Tibial artery (tissue), 4 donors: ENCODE results near the gene SLC38A8.

Source experiments
- DNase-seq, 2 donors: peaks; one replicate each; pipeline ENCODE4 v3.0.0-alpha.2; 2019
- H3K27ac ChIP-seq, 2 donors: fragments of 200-600 bp; sonication (generic) in 1 of 2; 1 replicate in 1 of 2; 2 replicates in 1 of 2; pipeline ENCODE4 v1.5.1; 2018 to 2019; ENCODE audit warnings: mild to moderate bottlenecking in 1 of 2
- H3K27me3 ChIP-seq, 2 donors: fragments of 200-600 bp; sonication (generic) in 1 of 2; one replicate each; pipeline versions ENCODE4 v1.5.1 to v1.6.0; 2016 to 2019
- H3K36me3 ChIP-seq, 3 donors: fragments of 200-600 bp; sonication (generic) in 2 of 3; one replicate each; pipeline ENCODE4 v1.5.1; 2016 to 2019; ENCODE audit warnings: mild to moderate bottlenecking in 2 of 3
- H3K4me1 ChIP-seq, 4 donors: fragments of 200-600 bp; sonication (generic) in 2 of 4; 1 replicate in 3 of 4; 2 replicates in 1 of 4; pipeline ENCODE4 v1.5.1; 2016 to 2019
- H3K4me3 ChIP-seq, 2 donors: fragments of 200-600 bp; sonication (generic) in 1 of 2; 1 replicate in 1 of 2; 2 replicates in 1 of 2; pipeline ENCODE4 v1.5.1; 2018 to 2019; ENCODE audit warnings: mild to moderate bottlenecking in 2 of 2
- H3K9me3 ChIP-seq, 3 donors: fragments of 200-600 bp; sonication (generic) in 1 of 3; one replicate each; pipeline ENCODE4 v1.5.1; 2016 to 2019
- intact Hi-C: fragments of 100-400 bp; cut with DNase I; formaldehyde crosslinking; loops from one replicate; pipeline ENCODE4 v1.15.0; 2023; ENCODE audit warnings: low total_unique reads
- TF ChIP-seq, protein P1 (sequence below), 2 experiments: fragments of 200-600 bp in 1 of 2; fragments of 450-650 bp in 1 of 2; IDR thresholded peaks; one replicate each; pipeline ENCODE4 v1.5.1; 2017 to 2019; ENCODE audit warnings: antibody characterized with exemption in 2 of 2, mild to moderate bottlenecking in 1 of 2, moderate library complexity in 1 of 2

Gene SLC38A8

DNA sequence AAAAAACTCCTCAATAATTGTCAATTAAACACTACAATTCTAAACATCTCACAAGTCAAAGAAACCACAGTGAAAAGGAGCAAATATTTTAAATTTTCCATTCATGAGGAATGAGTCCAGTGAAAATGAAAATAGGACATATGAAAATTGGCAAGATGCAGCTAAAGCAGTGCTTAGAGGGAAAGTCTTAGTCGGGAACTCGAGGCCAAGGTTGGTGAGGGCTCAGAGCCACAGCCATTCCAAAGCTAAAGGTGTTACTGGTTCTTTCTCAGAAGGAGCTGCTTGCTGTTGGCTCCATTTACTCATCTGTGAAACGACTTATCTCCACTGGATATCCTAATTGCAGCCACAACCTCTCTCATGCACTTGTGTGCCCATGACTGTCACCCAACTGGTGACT is 6.5 kb downstream of the SLC38A8 start:
- Histone ChIP-seq H3K27ac (no peak overlapping the region), H3K4me3 (no peak overlapping the region), H3K27me3 (peaks cover 0 to 21% of the 10 kb centered on the region in 2 donors), H3K4me1 (no peaks in the 10 kb centered on the region), H3K9me3 (peaks cover 0 to 14% (median 11%) of the 10 kb centered on the region in 3 donors), H3K36me3 (no peaks in the 10 kb centered on the region)
- TF ChIP-seq, protein P1, sequence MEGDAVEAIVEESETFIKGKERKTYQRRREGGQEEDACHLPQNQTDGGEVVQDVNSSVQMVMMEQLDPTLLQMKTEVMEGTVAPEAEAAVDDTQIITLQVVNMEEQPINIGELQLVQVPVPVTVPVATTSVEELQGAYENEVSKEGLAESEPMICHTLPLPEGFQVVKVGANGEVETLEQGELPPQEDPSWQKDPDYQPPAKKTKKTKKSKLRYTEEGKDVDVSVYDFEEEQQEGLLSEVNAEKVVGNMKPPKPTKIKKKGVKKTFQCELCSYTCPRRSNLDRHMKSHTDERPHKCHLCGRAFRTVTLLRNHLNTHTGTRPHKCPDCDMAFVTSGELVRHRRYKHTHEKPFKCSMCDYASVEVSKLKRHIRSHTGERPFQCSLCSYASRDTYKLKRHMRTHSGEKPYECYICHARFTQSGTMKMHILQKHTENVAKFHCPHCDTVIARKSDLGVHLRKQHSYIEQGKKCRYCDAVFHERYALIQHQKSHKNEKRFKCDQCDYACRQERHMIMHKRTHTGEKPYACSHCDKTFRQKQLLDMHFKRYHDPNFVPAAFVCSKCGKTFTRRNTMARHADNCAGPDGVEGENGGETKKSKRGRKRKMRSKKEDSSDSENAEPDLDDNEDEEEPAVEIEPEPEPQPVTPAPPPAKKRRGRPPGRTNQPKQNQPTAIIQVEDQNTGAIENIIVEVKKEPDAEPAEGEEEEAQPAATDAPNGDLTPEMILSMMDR (IDR thresholded peaks at IDR 0.05) = no peak
- intact Hi-C loops = no loop called here
- DNase-seq = no peak

- intact Hi-C loops = no loop called here
- no peak overlapping the region for H3K27ac ChIP-seq
- H3K9me3 ChIP-seq = peaks cover 0 to 14% (median 11%) of the 10 kb centered on the region in 3 donors
- H3K4me3 ChIP-seq = no peak overlapping the region
- TF ChIP-seq, protein P1 (IDR thresholded peaks at IDR 0.05) = no peak
- no peaks in the 10 kb centered on the region for H3K4me1 ChIP-seq
- H3K27me3 ChIP-seq = peaks cover 0 to 18% of the 10 kb centered on the region in 2 donors
- no peaks in the 10 kb centered on the region for H3K36me3 ChIP-seq
- no peak for DNase-seq
These were observed 8.1 kb downstream of the SLC38A8 start for GRCh38 chr16:84034516-84034915.

- Histone ChIP-seq H3K9me3 (peaks cover 0 to 14% (median 11%) of the 10 kb centered on the region in 3 donors), H3K4me3 (no peak overlapping the region), H3K36me3 (no peaks in the 10 kb centered on the region), H3K27ac (no peak overlapping the region), H3K4me1 (no peaks in the 10 kb centered on the region), H3K27me3 (peaks cover 0 to 22% of the 10 kb centered on the region in 2 donors)
- intact Hi-C loops = no loop called here
- TF ChIP-seq, protein P1 (IDR thresholded peaks at IDR 0.05) = no peak
- DNase-seq = no peak
These were observed 9.1 kb downstream of the SLC38A8 start for GRCh38 chr16:84033251-84034195.

DNA sequence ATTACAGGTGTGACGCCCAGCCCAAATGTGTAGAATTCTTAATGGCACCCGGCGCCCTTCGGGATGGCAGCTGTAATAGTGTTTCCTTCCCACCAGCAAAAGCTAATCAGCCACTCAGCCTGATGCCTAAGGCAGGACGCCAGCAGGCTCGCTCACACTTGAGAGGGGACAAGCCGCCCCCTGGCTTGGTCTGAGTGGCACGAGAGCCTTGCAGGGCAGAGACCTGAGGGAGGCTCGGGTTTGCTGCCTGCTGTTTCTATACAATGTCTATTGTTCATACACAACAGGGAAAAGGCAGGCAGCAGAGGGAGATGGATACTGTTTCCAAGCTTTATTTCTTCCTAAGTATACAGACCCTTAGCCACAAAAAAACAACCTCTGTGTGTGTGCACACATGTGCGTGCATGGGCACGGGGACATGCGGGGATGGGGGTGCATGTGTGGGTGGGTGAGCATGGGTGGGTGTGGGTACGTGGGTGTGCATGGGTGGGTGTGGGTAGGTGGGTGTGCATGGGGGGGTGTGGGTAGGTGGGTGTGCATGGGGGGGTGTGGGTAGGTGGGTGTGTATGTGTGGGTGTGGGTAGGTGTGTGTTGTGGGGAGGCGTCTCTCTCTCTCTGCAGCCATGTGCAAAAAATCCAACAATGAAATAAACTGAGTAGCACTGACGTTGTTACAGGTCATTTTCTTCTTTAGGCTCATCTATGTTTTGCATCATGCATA is 10.0 kb downstream of the SLC38A8 start:
- H3K36me3 ChIP-seq = no peaks in the 10 kb centered on the region

GRCh38 chr16:84031556-84031955 is 11.0 kb downstream of the SLC38A8 start:
- Histone ChIP-seq H3K27ac (no peak overlapping the region), H3K4me3 (no peak overlapping the region), H3K27me3 (peaks cover 0 to 25% of the 10 kb centered on the region in 2 donors), H3K9me3 (peaks cover 0 to 12% (median 9%) of the 10 kb centered on the region in 3 donors), H3K4me1 (no peaks in the 10 kb centered on the region), H3K36me3 (no peaks in the 10 kb centered on the region)
- intact Hi-C loops = no loop called here
- DNase-seq = no peak
- TF ChIP-seq, protein P1 (IDR thresholded peaks at IDR 0.05) = no peak

More for the DNA sequence above, 10.0 kb downstream of the SLC38A8 start:
- H3K27me3 ChIP-seq = peaks cover 0 to 24% of the 10 kb centered on the region in 2 donors
- H3K4me1 ChIP-seq = no peaks in the 10 kb centered on the region
- intact Hi-C loops = no loop called here
- TF ChIP-seq, protein P1 (IDR thresholded peaks at IDR 0.05) = no peak
- peaks cover 0 to 14% (median 11%) of the 10 kb centered on the region in 3 donors for H3K9me3 ChIP-seq
- no peak overlapping the region for H3K27ac ChIP-seq
- H3K4me3 ChIP-seq = no peak overlapping the region
- DNase-seq = no peak
